Measurements from ENCODE around the gene LCP2. TPM values are rescaled to one million over a fixed set of nuclear protein-coding genes. Genes with fewer than 3 reads are reported as not detected.

LCP2 gene
- polyA plus RNA-seq, 3 donors, result 2.3 to 4.0 (median 3.0) TPM

DNA sequence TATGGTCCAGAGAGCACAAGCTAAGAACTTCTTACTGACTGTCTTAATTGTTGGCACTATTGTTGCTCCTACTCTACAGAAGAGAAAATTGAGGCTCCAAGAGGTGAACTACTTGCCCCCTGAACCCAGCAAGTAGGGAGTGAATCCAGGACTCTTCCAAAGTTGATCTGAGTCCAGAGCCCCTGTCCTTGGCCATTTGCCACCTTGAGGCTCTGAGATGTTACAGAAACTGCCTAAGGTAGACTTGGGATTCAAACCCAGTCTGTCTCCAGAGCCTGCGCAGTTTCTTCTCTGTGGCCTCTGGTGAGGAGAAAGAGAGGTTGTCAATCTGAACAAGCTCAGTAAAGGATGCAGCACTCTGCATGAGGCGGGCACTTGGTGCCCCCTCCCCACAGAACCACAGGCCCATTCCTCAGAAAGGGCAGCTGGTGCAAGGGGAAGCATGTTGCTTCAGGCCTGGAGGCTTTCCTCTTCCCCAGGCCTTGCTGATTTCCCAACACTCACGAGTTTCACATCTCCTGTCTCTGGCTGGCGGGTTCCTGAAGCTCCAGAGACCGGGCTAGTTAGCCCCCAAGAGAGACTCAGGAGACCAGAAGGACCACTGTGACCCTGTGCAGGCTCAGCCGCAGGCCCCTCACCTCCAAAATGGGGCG, 2.9 kb upstream of the LCP2 start:
- DNase-seq (ENCODE audit: low read depth in 3 of 3, low spot score in 2 of 3), result no peak

- DNase-seq (ENCODE audit: low read depth in 3 of 3, low spot score in 2 of 3), result no peak
Observed at GRCh38 chr5:170296935-170297588, 515 bp downstream of the LCP2 start.

DNA sequence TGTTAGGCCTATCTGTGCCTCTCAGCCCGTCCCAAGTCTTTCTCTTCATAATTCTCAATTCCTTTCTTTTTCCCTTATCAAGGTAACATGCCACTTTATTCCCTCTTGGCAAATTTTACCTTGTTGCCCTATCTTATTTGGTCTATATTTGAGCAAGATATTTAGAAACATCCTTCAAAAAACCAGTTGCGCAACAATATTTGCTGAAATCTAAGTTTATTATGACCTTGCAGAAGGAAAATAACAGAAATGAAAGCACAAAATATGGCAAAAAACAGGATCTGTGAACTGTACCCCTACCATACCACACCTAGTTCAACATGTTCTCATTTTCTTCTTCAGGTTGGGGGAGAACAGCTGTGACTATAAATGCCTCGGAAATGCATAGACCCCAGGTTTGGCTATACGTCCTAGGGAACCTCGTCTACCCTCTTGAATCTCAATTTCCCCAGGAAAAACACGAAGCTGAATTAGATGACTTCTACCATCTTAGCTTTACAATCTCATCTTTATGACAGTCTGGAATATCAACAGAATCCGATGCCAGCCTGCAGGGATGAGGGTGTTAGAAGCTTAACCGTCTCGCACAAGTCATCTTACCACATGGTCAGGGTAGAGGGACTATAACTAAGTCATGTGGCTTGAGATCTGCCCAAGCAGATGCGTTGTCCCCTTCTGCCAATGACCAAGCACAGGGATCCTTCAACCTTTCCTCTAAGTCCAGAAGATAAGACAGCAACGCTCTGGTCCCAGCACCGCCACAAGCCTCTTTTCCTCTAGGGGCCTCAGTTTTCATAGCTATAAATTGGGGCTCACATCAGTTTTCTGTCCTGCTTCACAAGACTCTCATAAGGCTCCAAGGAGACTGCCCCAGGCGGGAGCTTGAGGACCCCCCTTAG, 1.3 kb downstream of the LCP2 start:
- DNase-seq (ENCODE audit: low read depth in 3 of 3, low spot score in 2 of 3), result no peak

DNA sequence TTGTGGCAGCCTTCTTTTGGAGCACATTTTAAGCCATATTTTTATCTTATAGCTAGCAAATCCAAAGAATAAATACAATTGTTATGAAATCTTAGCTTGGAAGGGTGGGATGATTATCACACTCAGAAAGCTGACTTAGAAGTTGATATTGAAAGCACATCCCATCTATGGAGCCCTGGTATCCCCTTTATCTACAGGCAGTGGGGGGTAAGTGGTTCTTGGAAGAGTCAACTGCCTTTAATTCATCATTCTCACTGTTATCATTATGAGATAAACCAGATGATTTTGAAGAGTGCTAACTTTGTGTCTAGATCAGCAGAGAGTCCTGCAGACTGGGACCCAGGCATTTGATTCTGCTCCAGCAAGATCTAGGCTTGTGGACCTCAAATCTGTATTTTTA, 3.0 kb downstream of the LCP2 start:
- DNase-seq (ENCODE audit: low read depth in 3 of 3, low spot score in 2 of 3), result no peak

DNA sequence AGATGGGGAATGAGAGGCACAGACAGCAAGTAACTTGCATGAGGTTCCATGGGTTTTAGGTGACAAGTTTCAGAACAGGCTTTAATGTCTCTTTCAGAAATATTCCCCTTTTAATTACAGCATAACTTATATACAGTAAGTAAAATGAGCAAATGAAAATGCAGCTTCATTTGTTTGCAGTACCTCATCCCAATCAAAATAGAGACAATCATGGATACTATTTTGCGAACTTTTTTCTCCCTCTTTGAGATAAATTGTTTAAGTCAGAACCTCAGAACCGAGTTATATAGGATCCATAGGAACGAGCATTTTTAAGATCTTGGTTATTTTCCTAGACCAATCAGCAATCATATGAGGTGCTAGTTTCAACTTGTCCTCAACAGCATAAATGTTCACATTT, 3.5 kb downstream of the LCP2 start:
- no peak for DNase-seq (ENCODE audit: low read depth in 3 of 3, low spot score in 2 of 3)

DNA sequence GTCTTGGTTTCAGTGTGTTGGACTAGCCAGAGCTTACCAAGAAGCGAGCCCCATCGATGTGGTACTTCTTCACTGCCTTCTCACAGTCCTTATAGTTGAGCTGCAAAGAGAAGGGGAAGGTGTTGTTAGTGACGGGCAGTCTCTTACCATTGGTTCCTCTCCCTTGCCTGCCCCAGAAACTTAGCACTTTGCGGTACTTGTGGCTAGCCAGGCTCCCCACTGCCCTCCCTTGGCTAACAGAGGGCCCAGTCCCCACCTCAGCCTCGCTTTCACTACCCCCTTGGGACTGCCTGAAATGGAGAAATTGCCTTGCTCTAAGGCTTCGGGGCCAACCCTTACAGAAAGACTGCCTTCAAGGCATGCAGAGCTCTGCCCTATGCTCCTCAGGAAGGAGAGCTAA, 4.3 kb downstream of the LCP2 start:
- DNase-seq (ENCODE audit: low read depth in 3 of 3, low spot score in 2 of 3), result no peak

- DNase-seq (ENCODE audit: low read depth in 3 of 3, low spot score in 2 of 3), result no peak
Observed at GRCh38 chr5:170292179-170293104, 5.1 kb downstream of the LCP2 start.

GRCh38 chr5:170290498-170290897, 7.1 kb downstream of the LCP2 start:
- no peak for DNase-seq (ENCODE audit: low read depth in 3 of 3, low spot score in 2 of 3)

- DNase-seq (ENCODE audit: low read depth in 3 of 3, low spot score in 2 of 3), result no peak
Observed at GRCh38 chr5:170289764-170290163, 7.8 kb downstream of the LCP2 start.

GRCh38 chr5:170289121-170289520, 8.5 kb downstream of the LCP2 start:
- DNase-seq (ENCODE audit: low read depth in 3 of 3, low spot score in 2 of 3), result no peak

GRCh38 chr5:170288551-170288950, 9.0 kb downstream of the LCP2 start:
- DNase-seq (ENCODE audit: low read depth in 3 of 3, low spot score in 2 of 3), result no peak

DNA sequence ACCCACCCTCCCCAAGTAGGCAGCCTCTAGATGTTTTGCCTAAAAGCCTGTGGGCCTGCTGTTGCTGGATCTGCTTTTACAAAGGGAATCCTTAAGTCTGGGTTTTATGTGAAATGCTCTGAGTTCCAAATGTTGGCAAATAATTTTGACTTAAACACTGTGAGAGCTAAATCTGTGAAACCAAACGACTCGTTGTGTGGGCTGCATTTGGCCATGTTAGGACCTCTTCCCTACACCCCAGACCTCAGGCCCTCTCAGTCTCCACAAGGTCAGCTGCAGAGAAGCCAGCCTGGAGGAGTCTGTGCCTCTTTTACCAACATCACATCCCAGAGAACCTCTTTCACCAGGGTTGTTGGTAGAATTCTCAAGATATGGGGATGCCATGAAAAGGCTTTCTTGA, 9.4 kb downstream of the LCP2 start:
- no peak for DNase-seq (ENCODE audit: low read depth in 3 of 3, low spot score in 2 of 3)

- DNase-seq (ENCODE audit: low read depth in 3 of 3, low spot score in 2 of 3), result no peak
Observed at GRCh38 chr5:170287532-170287931, 10.0 kb downstream of the LCP2 start.

DNA sequence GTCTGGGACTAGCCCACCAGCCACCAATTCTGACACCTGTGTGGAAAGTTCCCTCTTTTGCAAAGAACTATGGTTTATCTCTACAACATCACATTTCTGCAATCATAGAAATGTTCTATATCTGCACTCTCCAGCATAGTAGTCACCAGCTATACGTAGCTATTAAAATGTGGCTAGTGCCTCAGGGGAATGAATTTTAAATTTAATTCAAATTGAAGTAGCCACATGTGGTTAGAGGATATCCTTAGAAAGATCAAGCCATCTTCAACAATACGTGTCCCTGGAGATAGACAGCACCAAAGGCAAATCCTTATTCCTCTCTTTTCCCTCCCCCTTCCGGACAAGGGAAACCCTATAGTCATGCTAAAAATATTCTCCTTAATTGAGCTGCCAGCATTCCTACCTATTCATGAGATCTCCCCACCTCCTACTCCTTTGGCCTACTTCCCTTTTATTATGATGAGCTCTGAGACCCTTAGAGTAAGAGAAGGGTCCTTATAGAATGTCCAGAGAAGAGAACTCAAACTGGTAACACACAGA, 11.1 kb downstream of the LCP2 start:
- DNase-seq (ENCODE audit: low read depth in 3 of 3, low spot score in 2 of 3), result no peak

DNA sequence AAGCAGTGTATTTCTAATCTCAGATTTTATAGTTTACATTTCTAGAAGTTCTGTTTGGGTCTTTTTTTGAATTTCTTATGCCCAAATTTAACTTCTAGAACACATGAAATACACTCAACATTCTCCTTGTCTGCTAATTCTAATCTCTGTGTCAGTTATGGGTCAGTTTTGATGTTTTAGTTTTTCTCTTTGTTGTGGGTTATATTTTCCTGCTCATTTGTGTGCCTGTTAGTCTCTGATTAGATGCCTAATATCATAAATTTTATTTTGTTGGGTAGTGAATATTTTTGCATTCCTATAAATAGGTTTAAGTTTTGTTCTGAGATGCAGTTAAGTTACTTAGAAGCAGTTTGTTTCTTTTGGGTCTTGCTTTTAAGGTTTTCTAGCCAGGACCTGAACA, 12.4 kb downstream of the LCP2 start:
- DNase-seq (ENCODE audit: low read depth in 3 of 3, low spot score in 2 of 3), result no peak

GRCh38 chr5:170284231-170284630, 13.3 kb downstream of the LCP2 start:
- no peak for DNase-seq (ENCODE audit: low read depth in 3 of 3, low spot score in 2 of 3)

- DNase-seq (ENCODE audit: low read depth in 3 of 3, low spot score in 2 of 3), result no peak
Observed at GRCh38 chr5:170283296-170283695, 14.3 kb downstream of the LCP2 start.

DNA sequence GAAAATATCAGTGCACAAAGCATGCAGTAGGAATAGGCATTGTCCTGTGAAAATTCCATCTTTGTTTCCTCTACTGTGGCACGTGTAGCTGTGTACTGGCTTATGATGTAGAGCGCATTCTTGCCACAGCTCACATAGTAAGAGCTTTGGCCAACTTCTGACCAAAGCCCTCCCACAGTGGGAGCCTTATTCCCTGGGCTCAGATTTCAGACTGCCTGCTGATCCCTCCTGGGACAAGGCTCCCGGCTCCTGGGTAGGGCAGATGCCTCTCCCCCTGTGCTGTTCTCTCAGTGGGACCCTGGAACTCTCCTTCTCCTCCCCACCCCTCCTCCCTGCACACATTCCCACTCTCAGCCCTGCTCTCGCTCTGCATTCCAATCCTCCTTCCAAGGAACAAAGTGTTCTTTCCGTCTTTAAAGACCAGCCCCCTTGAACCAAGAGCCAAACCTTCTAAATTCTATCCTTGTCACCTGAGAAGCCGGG, 17.5 kb downstream of the LCP2 start:
- DNase-seq (ENCODE audit: low read depth in 3 of 3, low spot score in 2 of 3), result no peak

GRCh38 chr5:170279459-170279817, 18.1 kb downstream of the LCP2 start:
- no peak for DNase-seq (ENCODE audit: low read depth in 3 of 3, low spot score in 2 of 3)
